CD14-positive monocyte (primary cell): ENCODE results near the gene SEPHS1. TPM values are rescaled to one million over a fixed set of nuclear protein-coding genes. Genes with fewer than 3 reads are reported as not detected.

ENCODE experiments used
- DNase-seq, 3 donors: peaks; one replicate each; pipeline ENCODE4 v3.0.0-alpha.2; 2011 to 2022
- H2AFZ ChIP-seq: 2 replicates; pipeline ENCODE4 v1.6.0; 2012; ENCODE audit warnings: mild to moderate bottlenecking, low read depth, low read length, inconsistent platforms; ENCODE audit not compliant: insufficient read depth, poor library complexity, severe bottlenecking
- H3K27ac ChIP-seq, 2 donors: 1 replicate in 1 of 2; 2 replicates in 1 of 2; pipeline ENCODE4 v1.5.1; 2012 to 2013; ENCODE audit warnings: low read length in 2 of 2, control low read depth in 1 of 2, inconsistent platforms in 1 of 2, low read depth in 1 of 2, mild to moderate bottlenecking in 1 of 2
- H3K27me3 ChIP-seq, 2 donors: one replicate each; pipeline versions ENCODE4 v1.6.0 to v1.6.1; 2011 to 2013; ENCODE audit warnings: low read length in 2 of 2; ENCODE audit not compliant: control insufficient read depth in 2 of 2, insufficient read depth in 2 of 2
- H3K36me3 ChIP-seq, 2 donors: replicated peaks in 1 of 2; 1 replicate in 1 of 2; 2 replicates in 1 of 2; pipeline versions ENCODE4 v1.5.1 to v1.6.1; 2012 to 2013; ENCODE audit warnings: low read length in 2 of 2, control low read depth in 1 of 2, inconsistent platforms in 1 of 2, mild to moderate bottlenecking in 1 of 2; ENCODE audit not compliant: insufficient read depth in 2 of 2, control insufficient read depth in 1 of 2
- H3K4me1 ChIP-seq, 2 donors: 1 replicate in 1 of 2; 2 replicates in 1 of 2; pipeline versions ENCODE4 v1.5.1 to v1.6.1; 2012 to 2013; ENCODE audit warnings: low read length in 2 of 2, control low read depth in 1 of 2, inconsistent platforms in 1 of 2, mild to moderate bottlenecking in 1 of 2, moderate library complexity in 1 of 2; ENCODE audit not compliant: insufficient read depth in 2 of 2, control insufficient read depth in 1 of 2
- H3K4me2 ChIP-seq: replicated peaks from 2 replicates; pipeline ENCODE3; 2012; ENCODE audit warnings: low read length, moderate library complexity, mild to moderate bottlenecking; ENCODE audit not compliant: poor library complexity, severe bottlenecking; ENCODE audit errors: extremely low read depth
- H3K4me3 ChIP-seq, 3 experiments: fragments of 200-600 bp in 1 of 3; sonication (generic) in 1 of 3; replicated peaks in 1 of 3; 1 replicate in 2 of 3; 2 replicates in 1 of 3; pipeline ENCODE4 v1.5.1; 2011 to 2013; ENCODE audit warnings: low read length in 3 of 3, mild to moderate bottlenecking in 3 of 3, control low read depth in 2 of 3, low read depth in 2 of 3, inconsistent platforms in 1 of 3, moderate library complexity in 1 of 3
- H3K79me2 ChIP-seq: 2 replicates; pipeline ENCODE4 v1.6.0; 2012; ENCODE audit warnings: mild to moderate bottlenecking, control low read depth, inconsistent platforms, low read length, moderate library complexity; ENCODE audit not compliant: insufficient read depth
- H3K9ac ChIP-seq: 2 replicates; pipeline ENCODE4 v1.6.0; 2017; ENCODE audit warnings: low read length, mild to moderate bottlenecking; ENCODE audit not compliant: insufficient read depth, poor library complexity, severe bottlenecking
- H3K9me3 ChIP-seq, 2 donors: replicated peaks in 1 of 2; 1 replicate in 1 of 2; 2 replicates in 1 of 2; pipeline versions ENCODE4 v1.5.1 to v1.6.1; 2012 to 2013; ENCODE audit warnings: low read length in 2 of 2, control low read depth in 1 of 2; ENCODE audit not compliant: control insufficient read depth in 1 of 2, insufficient read depth in 1 of 2
- H4K20me1 ChIP-seq: 2 replicates; pipeline ENCODE4 v1.6.0; 2012; ENCODE audit warnings: mild to moderate bottlenecking, low read length, control low read depth, moderate library complexity; ENCODE audit not compliant: insufficient read depth
- H3K27ac Mint-ChIP-seq, 7 donors: one replicate each; pipeline ENCODE4 v1.8.0; 2020; ENCODE audit warnings: mild to moderate bottlenecking in 7 of 7, mixed read lengths in 7 of 7, moderate library complexity in 6 of 7, inconsistent platforms in 2 of 7
- H3K27me3 Mint-ChIP-seq, 3 donors: one replicate each; pipeline ENCODE4 v1.8.0; 2021 to 2022; ENCODE audit warnings: low read depth in 3 of 3, mild to moderate bottlenecking in 3 of 3, mixed read lengths in 3 of 3, moderate library complexity in 3 of 3, inconsistent platforms in 1 of 3
- H3K36me3 Mint-ChIP-seq, 2 donors: one replicate each; pipeline ENCODE4 v1.8.0; 2020; ENCODE audit warnings: mixed read lengths in 2 of 2, inconsistent platforms in 1 of 2, mild to moderate bottlenecking in 1 of 2
- H3K4me1 Mint-ChIP-seq: one replicate; pipeline ENCODE4 v1.8.0; 2020; ENCODE audit warnings: mild to moderate bottlenecking, mixed read lengths
- H3K4me3 Mint-ChIP-seq, 2 donors: one replicate each; pipeline ENCODE4 v1.8.0; 2020; ENCODE audit warnings: mild to moderate bottlenecking in 2 of 2, mixed read lengths in 2 of 2, moderate library complexity in 1 of 2
- H3K9me3 Mint-ChIP-seq, 7 donors: one replicate each; pipeline ENCODE4 v1.8.0; 2020 to 2022; ENCODE audit warnings: mixed read lengths in 7 of 7, mild to moderate bottlenecking in 6 of 7, moderate library complexity in 6 of 7, inconsistent platforms in 2 of 7
- CTCF ChIP-seq: fragments of 200-600 bp; IDR thresholded peaks from one replicate; pipeline ENCODE4 v1.8.0; 2022; ENCODE audit warnings: antibody characterized with exemption, mild to moderate bottlenecking
- WGBS: methylation state at CpG from one replicate; pipeline ENCODE4 v1.1.5; 2013; ENCODE audit warnings: missing lambda C conversion rate; ENCODE audit not compliant: insufficient coverage; 5-methylcytosine and 5-hydroxymethylcytosine counted together
- intact Hi-C, 2 donors: fragments of 100-400 bp; cut with micrococcal nuclease; formaldehyde crosslinking; loops; one replicate each; pipeline versions ENCODE4 v1.15.0 to v1.15.1; 2023
- polyA plus RNA-seq, 3 donors: library from polyadenylated mRNA; depleted of rRNA in 1 of 3; unstranded in 2 of 3; stranded (reverse) in 1 of 3; fragments of 300-500 nt in 2 of 3; fragments of >200 nt in 1 of 3; fragmentation: Illumina TruSeq in 2 of 3; gene quantifications; 1 replicate in 2 of 3; 2 replicates in 1 of 3; pipeline ENCODE4 v1.2.3, GENCODE V29; 2012 to 2021

The SEPHS1 gene
- polyA plus RNA-seq, 3 donors, result 11.9 to 16.3 (median 15.1) TPM

GRCh38 chr10:13296476-13296875 is 51.6 kb downstream of the SEPHS1 start:
- H3K9me3 Mint-ChIP-seq, result peaks cover 0 to 2% (median 0%) of the 10 kb centered on the region in 7 donors
- Histone ChIP-seq H3K9ac (no peak overlapping the region), H3K79me2 (no peaks in the 10 kb centered on the region), H3K27ac (no peak overlapping the region), H3K36me3 (no peaks in the 10 kb centered on the region), H4K20me1 (no peaks in the 10 kb centered on the region), H3K4me2 (no peak overlapping the region), H3K4me1 (peaks cover 15 to 21% of the 10 kb centered on the region in 2 donors), H2AFZ (no peak overlapping the region), H3K9me3 (no peaks in the 10 kb centered on the region), H3K27me3 (no peaks in the 10 kb centered on the region), H3K4me3 (no peak overlapping the region)
- peaks cover 16% of the 10 kb centered on the region for H3K4me1 Mint-ChIP-seq
- no peak overlapping the region for H3K4me3 Mint-ChIP-seq
- H3K27ac Mint-ChIP-seq, result no peak overlapping the region
- WGBS, result 99% methylated on average over 8 of the region's 10 CpGs
- H3K36me3 Mint-ChIP-seq, result peaks cover 18 to 22% of the 10 kb centered on the region in 2 donors
- intact Hi-C loops, result no loop called here
- DNase-seq, result no peak
- no peak for TF ChIP-seq CTCF
- peaks cover 0 to 5% (median 2%) of the 10 kb centered on the region in 3 donors for H3K27me3 Mint-ChIP-seq

GRCh38 chr10:13294784-13295183 is 53.3 kb downstream of the SEPHS1 start:
- Histone ChIP-seq H3K27me3 (no peaks in the 10 kb centered on the region), H3K4me3 (no peak overlapping the region), H4K20me1 (no peaks in the 10 kb centered on the region), H3K36me3 (no peaks in the 10 kb centered on the region), H3K79me2 (no peaks in the 10 kb centered on the region), H3K27ac (no peak overlapping the region), H3K4me1 (peaks cover 6 to 9% of the 10 kb centered on the region in 2 donors), H3K4me2 (no peak overlapping the region), H3K9ac (no peak overlapping the region), H3K9me3 (no peaks in the 10 kb centered on the region), H2AFZ (no peak overlapping the region)
- Mint-ChIP-seq H3K27ac (no peak overlapping the region), H3K4me1 (peaks cover 7% of the 10 kb centered on the region), H3K4me3 (no peak overlapping the region), H3K36me3 (peaks cover 22 to 23% of the 10 kb centered on the region in 2 donors), H3K9me3 (peaks cover 0 to 2% (median 0%) of the 10 kb centered on the region in 7 donors), H3K27me3 (peaks cover 0 to 3% (median 2%) of the 10 kb centered on the region in 3 donors)
- no peak for DNase-seq
- WGBS, result 80% methylated on average over 1 of the region's 2 CpGs
- intact Hi-C loops, result no loop called here
- TF ChIP-seq CTCF, result no peak
